ENCODE data around the gene MS4A5. TPM values are rescaled to one million over a fixed set of nuclear protein-coding genes. Genes with fewer than 3 reads are reported as not detected.

MS4A5 gene
- total RNA-seq, 1 donor from 2014 or later: not detected

DNA sequence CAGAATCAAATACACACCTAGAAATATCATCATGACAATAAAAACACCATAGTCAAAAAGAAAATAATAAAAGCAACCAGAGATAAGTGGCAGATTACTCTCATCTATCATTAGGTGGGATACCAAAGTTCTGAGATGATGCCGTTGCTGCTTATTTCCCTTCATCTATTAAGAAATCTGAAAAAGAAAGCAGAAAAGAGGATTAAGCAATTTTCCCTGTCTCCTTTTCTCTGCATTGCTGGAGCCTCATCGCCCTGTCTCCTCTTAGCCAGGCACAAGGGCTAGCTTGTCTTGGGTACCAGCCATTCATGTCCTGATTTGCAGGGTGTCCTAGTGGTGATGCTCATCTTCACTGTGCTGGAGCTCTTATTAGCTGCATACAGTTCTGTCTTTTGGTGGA lies 37.0 kb upstream of the MS4A5 start:
- H3K4me2 ChIP-seq: no peak overlapping the region
- Mint-ChIP-seq H3K27ac (no peak overlapping the region), H3K36me3 (no peaks in the 10 kb centered on the region), H3K9me3 (no peaks in the 10 kb centered on the region), H3K27me3 (ENCODE audit: insufficient read depth, low read depth) (no peaks in the 10 kb centered on the region), H3K4me3 (no peak overlapping the region), H3K4me1 (peaks cover 2% of the 10 kb centered on the region)
- no peak overlapping the region for H2AFZ ChIP-seq (replicated peaks)
- no peaks in the 10 kb centered on the region for H3K36me3 ChIP-seq
- no peaks in the 10 kb centered on the region for H3F3A ChIP-seq (ENCODE audit: low read depth)
- H3K27me3 ChIP-seq: no peaks in the 10 kb centered on the region
- no peak overlapping the region for H3K27ac ChIP-seq
- H3K4me1 ChIP-seq: no peaks in the 10 kb centered on the region
- H3K9me3 ChIP-seq (ENCODE audit: low read depth): no peaks in the 10 kb centered on the region
- H3K9ac ChIP-seq: no peak overlapping the region
- no peak overlapping the region for H3K4me3 ChIP-seq
- H4K20me1 ChIP-seq (ENCODE audit: low read depth): no peaks in the 10 kb centered on the region
- H3K79me2 ChIP-seq (ENCODE audit: low read depth): no peaks in the 10 kb centered on the region
- TF ChIP-seq EZH2 (IDR thresholded peaks at IDR 0.05): no peak
- TF ChIP-seq, protein P1, sequence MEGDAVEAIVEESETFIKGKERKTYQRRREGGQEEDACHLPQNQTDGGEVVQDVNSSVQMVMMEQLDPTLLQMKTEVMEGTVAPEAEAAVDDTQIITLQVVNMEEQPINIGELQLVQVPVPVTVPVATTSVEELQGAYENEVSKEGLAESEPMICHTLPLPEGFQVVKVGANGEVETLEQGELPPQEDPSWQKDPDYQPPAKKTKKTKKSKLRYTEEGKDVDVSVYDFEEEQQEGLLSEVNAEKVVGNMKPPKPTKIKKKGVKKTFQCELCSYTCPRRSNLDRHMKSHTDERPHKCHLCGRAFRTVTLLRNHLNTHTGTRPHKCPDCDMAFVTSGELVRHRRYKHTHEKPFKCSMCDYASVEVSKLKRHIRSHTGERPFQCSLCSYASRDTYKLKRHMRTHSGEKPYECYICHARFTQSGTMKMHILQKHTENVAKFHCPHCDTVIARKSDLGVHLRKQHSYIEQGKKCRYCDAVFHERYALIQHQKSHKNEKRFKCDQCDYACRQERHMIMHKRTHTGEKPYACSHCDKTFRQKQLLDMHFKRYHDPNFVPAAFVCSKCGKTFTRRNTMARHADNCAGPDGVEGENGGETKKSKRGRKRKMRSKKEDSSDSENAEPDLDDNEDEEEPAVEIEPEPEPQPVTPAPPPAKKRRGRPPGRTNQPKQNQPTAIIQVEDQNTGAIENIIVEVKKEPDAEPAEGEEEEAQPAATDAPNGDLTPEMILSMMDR (IDR thresholded peaks at IDR 0.05): no peak
- no peak for TF ChIP-seq EZH2phosphoT487 (IDR thresholded peaks at IDR 0.05)
- no peak for DNase-seq (ENCODE audit: low spot score)

DNA sequence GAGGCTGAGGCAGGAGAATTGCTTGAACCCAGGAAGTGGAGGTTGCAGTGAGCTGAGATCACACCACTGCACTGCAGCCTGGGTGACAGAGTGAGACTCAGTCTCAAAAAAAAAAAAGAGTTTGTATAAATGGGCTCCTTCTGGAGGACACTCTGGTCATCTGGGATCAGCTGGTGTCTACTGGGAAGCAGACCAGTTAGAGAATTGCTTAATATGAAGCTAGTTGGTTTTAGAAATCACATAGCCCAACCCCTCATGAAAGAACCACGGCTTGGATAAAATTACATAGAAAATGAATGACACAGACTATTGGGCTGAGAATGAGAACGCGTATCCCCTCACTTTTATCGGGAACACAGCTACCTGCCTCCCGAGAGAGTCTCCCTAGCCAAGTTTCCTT lies 36.4 kb upstream of the MS4A5 start:
- peaks cover 2% of the 10 kb centered on the region for H3K4me1 Mint-ChIP-seq
- Histone ChIP-seq H3K4me3 (no peak overlapping the region), H3K9ac (no peak overlapping the region), H3F3A (ENCODE audit: low read depth) (no peaks in the 10 kb centered on the region), H3K4me1 (no peaks in the 10 kb centered on the region), H3K36me3 (no peaks in the 10 kb centered on the region), H4K20me1 (ENCODE audit: low read depth) (no peaks in the 10 kb centered on the region), H2AFZ (replicated peaks) (no peak overlapping the region), H3K27me3 (no peaks in the 10 kb centered on the region), H3K27ac (no peak overlapping the region), H3K79me2 (ENCODE audit: low read depth) (no peaks in the 10 kb centered on the region), H3K9me3 (ENCODE audit: low read depth) (no peaks in the 10 kb centered on the region), H3K4me2 (no peak overlapping the region)
- H3K4me3 Mint-ChIP-seq: no peak overlapping the region
- no peaks in the 10 kb centered on the region for H3K36me3 Mint-ChIP-seq
- TF ChIP-seq EZH2 (IDR thresholded peaks at IDR 0.05) (no peak), EZH2phosphoT487 (IDR thresholded peaks at IDR 0.05) (no peak)
- TF ChIP-seq, protein P1 (IDR thresholded peaks at IDR 0.05): no peak
- H3K27ac Mint-ChIP-seq: no peak overlapping the region
- no peaks in the 10 kb centered on the region for H3K9me3 Mint-ChIP-seq
- H3K27me3 Mint-ChIP-seq (ENCODE audit: insufficient read depth, low read depth): no peaks in the 10 kb centered on the region
- DNase-seq (ENCODE audit: low spot score): no peak

DNA sequence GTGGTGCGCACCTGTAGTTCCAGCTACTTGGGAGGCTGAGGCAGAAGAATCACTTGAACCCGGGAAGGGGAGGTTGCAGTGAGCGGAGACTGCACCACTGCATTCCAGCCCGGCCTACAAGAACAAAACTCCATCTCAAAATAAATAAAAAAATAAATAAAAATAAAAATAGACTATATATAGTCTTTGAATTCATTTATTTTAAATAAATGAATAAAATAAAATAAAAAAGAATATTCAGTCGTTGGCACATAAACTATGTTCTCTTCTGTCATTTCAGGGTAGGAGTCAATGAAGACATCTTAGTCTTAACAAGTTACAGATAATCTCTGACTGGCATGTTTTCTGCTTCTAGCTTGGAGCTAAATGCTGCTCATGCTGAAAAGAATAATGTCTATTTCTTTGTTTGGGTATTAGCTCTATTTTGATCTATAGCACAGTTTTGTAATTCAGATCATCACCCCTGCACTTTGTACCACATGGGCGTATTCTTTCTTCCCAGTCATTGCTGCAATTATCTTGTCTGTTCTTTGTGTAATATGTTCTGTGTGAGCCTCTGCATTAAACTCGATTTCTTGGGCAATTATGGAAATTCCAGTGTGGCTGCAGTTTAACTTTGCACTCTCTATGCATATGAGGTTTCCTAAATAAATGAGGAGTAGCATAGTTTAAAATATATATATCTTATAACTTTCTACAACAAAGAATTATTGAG lies 34.5 kb upstream of the MS4A5 start:
- H3K79me2 ChIP-seq (ENCODE audit: low read depth): no peaks in the 10 kb centered on the region
- DNase-seq (ENCODE audit: low spot score): no peak
- no peak for TF ChIP-seq EZH2 (IDR thresholded peaks at IDR 0.05)
- TF ChIP-seq EZH2phosphoT487 (IDR thresholded peaks at IDR 0.05): no peak
- TF ChIP-seq, protein P1 (IDR thresholded peaks at IDR 0.05): no peak
- Mint-ChIP-seq H3K4me3 (no peak overlapping the region), H3K4me1 (no peaks in the 10 kb centered on the region), H3K27ac (no peak overlapping the region), H3K9me3 (no peaks in the 10 kb centered on the region), H3K36me3 (no peaks in the 10 kb centered on the region), H3K27me3 (ENCODE audit: insufficient read depth, low read depth) (peaks cover 2% of the 10 kb centered on the region)
- no peak overlapping the region for H2AFZ ChIP-seq (replicated peaks)
- H4K20me1 ChIP-seq (ENCODE audit: low read depth): no peaks in the 10 kb centered on the region
- no peaks in the 10 kb centered on the region for H3K4me1 ChIP-seq
- no peaks in the 10 kb centered on the region for H3K9me3 ChIP-seq (ENCODE audit: low read depth)
- no peak overlapping the region for H3K4me2 ChIP-seq
- no peak overlapping the region for H3K4me3 ChIP-seq
- H3K27ac ChIP-seq: no peak overlapping the region
- H3K27me3 ChIP-seq: no peaks in the 10 kb centered on the region
- no peaks in the 10 kb centered on the region for H3K36me3 ChIP-seq
- no peaks in the 10 kb centered on the region for H3F3A ChIP-seq (ENCODE audit: low read depth)
- no peak overlapping the region for H3K9ac ChIP-seq
